GM18868 (cell line): ENCODE data around the gene BMF.
A peak's percentile ranks its signal among the peaks of the same experiment; 100 is the strongest.
"Not testable (repeated sequence)": the region's sequence is repeated elsewhere in the genome, so short reads cannot be mapped to it uniquely, and the experiment has no call there.

Source experiments
- ATAC-seq: cut with Tn5 transposase; IDR thresholded peaks from one replicate; pipeline ENCODE4 v1.9.1; 2021; ENCODE audit warnings: mild to moderate bottlenecking, moderate library complexity; ENCODE audit not compliant: unreplicated experiment

Gene BMF

GRCh38 chr15:40108855-40109735, at the start of gene BMF:
TSS of gene BMF (minus strand) at chr15:40108879. CDS start at chr15:40106086, 2,793 bp downstream.
- peak; percentile 45 for ATAC-seq

GRCh38 chr15:40157778-40158447, 49.2 kb upstream of the BMF start:
- no peak for ATAC-seq

GRCh38 chr15:40155270-40155910, 46.7 kb upstream of the BMF start:
- peak; percentile 45 for ATAC-seq

- ATAC-seq, result not testable (repeated sequence)
These were observed 46.1 kb upstream of the BMF start for GRCh38 chr15:40154821-40155220.

- ATAC-seq, result no peak
These were observed 43.3 kb upstream of the BMF start for GRCh38 chr15:40151991-40152390.

- no peak for ATAC-seq
These were observed 42.8 kb upstream of the BMF start for GRCh38 chr15:40151499-40151898.

GRCh38 chr15:40150163-40150925, 41.7 kb upstream of the BMF start:
- no peak for ATAC-seq

- ATAC-seq, result no peak
These were observed 40.7 kb upstream of the BMF start for GRCh38 chr15:40149339-40149738.

- ATAC-seq, result no peak
These were observed 37.4 kb upstream of the BMF start for GRCh38 chr15:40146037-40146436.

GRCh38 chr15:40142428-40142827, 33.7 kb upstream of the BMF start:
- ATAC-seq, result no peak

- not testable (repeated sequence) for ATAC-seq
These were observed 29.5 kb upstream of the BMF start for GRCh38 chr15:40138201-40138570.

- no peak for ATAC-seq
These were observed 28.9 kb upstream of the BMF start for GRCh38 chr15:40137303-40138200.

GRCh38 chr15:40136470-40137302, 28.0 kb upstream of the BMF start:
- ATAC-seq, result no peak

GRCh38 chr15:40135846-40136450, 27.3 kb upstream of the BMF start:
- ATAC-seq, result not testable (repeated sequence)

GRCh38 chr15:40134885-40135284, 26.2 kb upstream of the BMF start:
- no peak for ATAC-seq

GRCh38 chr15:40133544-40133943, 24.9 kb upstream of the BMF start:
- no peak for ATAC-seq

- ATAC-seq, result no peak
These were observed 22.3 kb upstream of the BMF start for GRCh38 chr15:40130799-40131502.

- no peak for ATAC-seq
These were observed 21.4 kb upstream of the BMF start for GRCh38 chr15:40130118-40130517.
